Sciatic nerve (tissue), 2 donors: ENCODE data around the gene ARHGEF33. TPM values are rescaled to one million over a fixed set of nuclear protein-coding genes. Genes with fewer than 3 reads are reported as not detected.
"Not testable (repeated sequence)": the region's sequence is repeated elsewhere in the genome, so short reads cannot be mapped to it uniquely, and the experiment has no call there.

Experiments
- ATAC-seq: fragments of 200-7000 bp; cut with Tn5 transposase; one replicate; pipeline ENCODE4 v1.9.1; 2020; ENCODE audit warnings: mild to moderate bottlenecking, moderate library complexity
- DNase-seq: peaks from one replicate; pipeline ENCODE4 v3.0.0-alpha.2; 2020; ENCODE audit warnings: low spot score
- intact Hi-C: fragments of 100-400 bp; cut with DNase I; formaldehyde crosslinking; loops from one replicate; pipeline ENCODE4 v1.14.2; 2022
- total RNA-seq: library from RNA; stranded (reverse); fragmentation: NEBNext Ultra II Directional; extraction: Animal tissue kit (Norgen Biotek cat#: 25700); gene quantifications from one replicate; pipeline ENCODE4 v1.2.1, GENCODE V29; 2021
- donor health status: DM: no; HTN: no; CAD: no.
- donor health status: DM: no; HTN: no; CAD: no.

The ARHGEF33 gene
- total RNA-seq, 1 donor from 2014 or later = 4.0 TPM

DNA sequence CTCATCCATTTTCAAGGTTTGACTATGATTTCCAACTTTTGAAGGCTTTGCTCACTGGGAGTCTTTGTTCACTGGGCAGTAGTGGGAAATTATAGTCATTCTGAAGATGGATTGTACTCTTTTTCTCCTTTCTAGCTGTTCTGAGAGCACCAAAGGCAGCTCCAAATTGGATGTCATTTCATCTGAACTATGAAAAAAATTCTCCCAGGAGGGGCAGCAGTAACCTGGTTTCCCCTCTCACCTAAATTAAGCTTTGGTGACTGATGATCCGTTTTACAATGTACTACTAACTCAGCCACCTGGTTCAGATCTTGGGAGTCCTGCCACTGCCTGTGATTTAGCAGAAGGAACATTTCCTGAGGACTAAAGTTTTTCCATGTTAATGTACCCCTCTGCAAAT is 17.6 kb downstream of the ARHGEF33 start:
- no peak for ATAC-seq
- no peak for DNase-seq
- intact Hi-C loops = no loop called here

DNA sequence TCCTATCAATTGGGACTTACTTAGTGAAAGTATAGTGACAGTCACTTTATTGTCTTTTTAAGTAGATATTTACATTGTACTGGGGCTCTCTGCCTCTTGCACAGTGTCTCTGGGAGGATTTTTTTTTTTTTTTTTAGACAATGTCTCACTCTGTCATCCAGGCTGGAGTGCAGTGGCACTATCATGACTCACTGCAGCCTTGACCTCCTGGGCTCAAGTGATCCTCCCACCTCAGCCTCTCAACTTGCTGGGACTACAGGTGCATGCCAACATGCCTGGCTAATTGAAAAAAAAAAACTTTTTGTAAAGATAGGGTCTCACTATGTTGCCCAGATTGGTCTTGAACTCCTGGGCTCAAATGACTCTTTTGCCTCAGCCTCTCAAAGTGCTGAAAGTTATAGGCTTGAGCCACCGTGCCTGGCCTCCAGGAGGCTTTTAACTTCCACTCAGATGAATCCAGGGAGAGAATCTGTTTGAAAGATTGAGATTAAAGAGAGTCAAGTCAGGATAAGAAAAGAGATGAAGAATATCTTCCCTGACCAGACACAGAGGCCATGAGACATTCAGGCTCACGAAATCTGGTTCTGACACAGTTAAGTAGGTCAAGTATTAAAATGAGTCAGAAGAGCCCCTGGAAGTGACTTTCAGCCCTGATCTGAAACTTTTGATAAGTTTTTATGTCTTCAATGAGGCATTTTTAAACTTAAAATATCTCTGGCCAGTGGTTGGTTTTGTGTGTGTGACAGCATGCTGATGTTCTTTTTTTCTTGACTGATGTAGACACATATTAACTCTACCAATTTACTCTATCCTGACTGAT is 18.3 kb downstream of the ARHGEF33 start:
- DNase-seq (no peak), ATAC-seq (no peak)
- intact Hi-C loops = no loop called here

DNA sequence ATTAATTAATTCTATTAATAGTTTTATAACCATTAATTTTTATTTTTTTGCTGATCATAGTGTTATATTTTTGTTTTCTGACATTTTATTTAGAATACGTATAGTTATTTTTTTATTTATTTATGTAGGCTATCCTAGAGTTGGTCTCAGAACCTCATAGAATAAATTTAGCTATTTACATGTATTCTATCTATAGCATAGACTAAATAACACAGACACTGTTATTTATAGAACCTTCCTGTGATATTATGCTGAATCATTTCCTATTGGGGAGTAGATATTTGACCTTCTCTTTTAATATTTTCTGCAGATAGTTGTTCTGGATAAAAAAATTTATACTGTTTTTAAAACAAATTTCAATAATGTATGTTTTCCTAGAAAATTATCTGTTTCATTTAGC is 20.2 kb downstream of the ARHGEF33 start:
- no peak for DNase-seq
- no peak for ATAC-seq
- intact Hi-C loops = no loop called here

DNA sequence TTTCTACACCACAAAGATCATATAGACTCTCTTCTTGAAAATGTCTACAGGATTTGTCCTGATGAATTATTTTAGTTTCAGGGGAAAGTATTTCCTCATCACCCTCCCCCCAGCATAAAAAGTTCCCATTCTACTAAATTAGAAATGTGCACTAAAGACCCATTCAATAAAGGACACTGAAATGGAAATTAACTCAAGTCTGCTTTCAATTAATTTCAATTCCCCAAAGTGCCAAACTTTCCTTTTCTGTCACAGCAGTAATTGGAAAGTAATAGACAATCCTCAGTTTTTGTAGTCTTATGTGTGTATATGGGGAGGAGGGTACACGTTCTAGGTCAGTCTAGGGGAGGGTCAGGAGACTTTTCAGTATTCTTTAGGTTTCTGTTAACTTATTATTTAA is 21.5 kb downstream of the ARHGEF33 start:
- intact Hi-C loops = no loop called here
- ATAC-seq (no peak), DNase-seq (no peak)

DNA sequence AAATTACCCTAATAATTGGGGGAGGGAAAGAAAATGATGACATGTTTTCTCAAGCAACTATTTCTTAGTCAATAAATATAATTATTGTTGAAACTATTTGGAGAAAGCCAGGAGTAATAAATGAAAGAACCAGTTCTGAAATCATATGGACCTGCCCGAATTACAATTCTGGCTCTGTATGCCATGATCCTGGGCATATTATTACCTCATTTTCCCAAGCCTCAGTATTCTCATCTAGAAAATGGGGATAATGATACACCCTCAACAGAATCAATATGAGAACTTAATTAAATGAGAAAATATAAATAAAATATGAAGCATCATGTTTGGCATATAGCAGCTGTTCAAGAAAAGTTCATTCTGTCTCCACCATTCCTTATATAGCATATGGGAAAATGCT is 22.9 kb downstream of the ARHGEF33 start:
- no peak for ATAC-seq

DNA sequence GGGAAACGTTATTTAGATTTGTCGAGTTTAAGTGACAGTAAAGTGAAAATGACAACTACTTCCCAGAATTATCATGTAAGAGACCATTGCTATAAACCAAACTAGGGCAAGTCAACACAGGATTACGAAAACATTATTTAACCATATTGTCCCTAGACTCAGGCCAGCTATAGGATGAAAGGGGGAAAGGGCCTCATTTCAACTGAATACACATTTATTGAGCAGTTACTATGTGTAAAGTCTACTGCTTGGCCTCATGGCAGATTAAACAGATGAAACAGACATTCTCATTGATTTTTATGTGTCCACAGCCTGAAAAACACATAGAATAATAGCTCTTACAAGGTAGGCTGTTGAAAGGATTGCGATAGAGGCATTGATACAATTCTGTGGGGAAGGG is 32.7 kb downstream of the ARHGEF33 start:
- no peak for ATAC-seq
- intact Hi-C loops = no loop called here
- no peak for DNase-seq

More for the DNA sequence above, 22.9 kb downstream of the ARHGEF33 start:
- intact Hi-C loops = no loop called here
- no peak for DNase-seq

DNA sequence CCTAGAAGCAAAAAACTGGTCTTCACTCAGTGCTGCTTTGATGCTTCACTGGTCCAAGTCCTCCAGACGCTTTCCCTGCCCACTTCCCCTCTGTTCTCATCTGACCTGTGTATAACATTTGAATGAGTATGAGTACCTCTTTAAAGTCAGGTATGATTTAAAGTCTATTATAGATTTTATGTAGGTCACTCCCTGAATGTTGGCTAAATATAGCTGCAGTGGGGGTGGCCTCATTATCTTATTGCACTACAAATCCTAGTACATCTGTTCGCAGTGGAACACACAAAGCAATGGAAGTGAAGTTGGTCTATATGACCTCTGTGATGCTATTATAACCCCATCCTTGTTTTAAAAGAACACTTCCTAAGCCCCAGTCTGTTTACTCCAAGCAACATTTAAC is 33.2 kb downstream of the ARHGEF33 start:
- DNase-seq = no peak
- no peak for ATAC-seq
- intact Hi-C loops = no loop called here

DNA sequence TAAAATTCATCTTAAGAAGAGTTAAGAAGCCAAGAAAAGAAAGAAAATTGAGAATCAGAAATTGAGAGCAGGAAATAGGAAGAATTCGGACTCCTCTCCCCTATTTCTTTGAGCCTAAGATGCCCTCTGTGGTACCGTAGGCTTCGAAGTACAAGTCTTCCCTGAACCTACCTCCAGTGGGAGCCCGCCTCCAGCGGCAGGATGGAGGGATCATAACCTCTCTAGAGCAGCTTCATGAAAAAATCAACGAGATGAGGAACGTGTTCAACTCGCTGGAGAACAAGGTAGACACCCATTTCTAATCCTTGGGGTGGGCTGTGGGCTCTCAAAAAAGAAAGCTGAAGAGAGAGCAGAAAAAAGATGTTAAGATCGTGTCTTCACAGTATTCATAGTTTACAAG is 36.3 kb downstream of the ARHGEF33 start:
- intact Hi-C loops = no loop called here
- DNase-seq (no peak), ATAC-seq (no peak)

DNA sequence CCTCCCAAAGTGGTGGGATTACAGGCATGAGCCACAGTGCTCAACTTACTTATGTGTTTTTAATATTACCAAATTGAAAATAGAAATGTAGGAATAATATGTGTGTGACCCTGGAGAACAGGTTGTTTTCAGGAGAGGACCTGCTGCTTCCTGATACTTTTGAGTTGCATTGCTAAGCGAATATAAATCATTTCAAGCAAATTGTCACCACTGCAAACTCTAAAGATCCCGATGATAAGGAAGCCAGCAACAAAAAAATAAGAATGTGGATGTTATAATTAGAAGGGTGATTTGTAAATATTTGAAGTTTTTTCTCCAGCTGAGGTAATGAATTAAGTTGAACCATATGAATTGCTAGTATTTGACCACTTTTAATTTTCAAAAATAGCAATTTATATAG is 40.9 kb downstream of the ARHGEF33 start:
- DNase-seq (no peak), ATAC-seq (no peak)
- intact Hi-C loops = no loop called here

DNA sequence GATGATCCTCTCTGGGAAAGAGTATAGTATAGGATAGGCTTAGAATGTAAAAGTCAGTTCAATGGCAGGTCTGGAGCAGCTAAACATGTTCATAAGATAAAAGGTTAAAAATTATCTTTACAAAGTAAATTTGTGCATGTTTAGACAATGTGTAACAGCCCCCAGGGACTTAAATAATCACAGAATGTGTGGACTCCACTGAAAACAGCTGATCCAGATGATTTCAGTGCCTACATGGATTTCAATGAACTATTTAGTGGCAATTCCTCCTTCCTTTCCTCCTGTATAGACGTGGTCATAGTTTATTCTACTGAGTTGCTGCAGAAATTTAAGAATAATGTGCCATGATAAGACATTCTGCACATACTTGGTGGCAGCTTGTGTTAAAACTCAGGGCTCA is 42.9 kb downstream of the ARHGEF33 start:
- ATAC-seq (no peak), DNase-seq (no peak)
- intact Hi-C loops = no loop called here

DNA sequence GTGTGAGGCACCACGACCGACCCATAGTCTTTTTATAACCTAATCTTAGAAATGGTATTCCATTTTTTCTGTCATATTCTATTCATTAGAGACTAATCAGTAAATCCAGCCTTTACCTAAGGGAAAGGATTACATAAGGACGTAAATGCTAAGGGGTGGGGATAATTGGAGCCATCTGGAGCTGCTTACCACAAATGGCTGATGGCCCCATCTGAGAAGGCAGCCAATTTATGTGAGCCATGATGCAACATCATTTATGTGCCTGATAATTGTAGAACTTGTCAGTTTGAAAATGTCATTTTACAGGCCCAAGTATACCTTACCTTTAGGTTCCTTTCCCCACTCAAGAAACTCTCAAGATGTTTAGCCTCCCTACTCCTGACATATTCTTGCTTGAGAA is 44.0 kb downstream of the ARHGEF33 start:
- intact Hi-C loops = no loop called here
- no peak for DNase-seq
- peak; percentile 67 for ATAC-seq

DNA sequence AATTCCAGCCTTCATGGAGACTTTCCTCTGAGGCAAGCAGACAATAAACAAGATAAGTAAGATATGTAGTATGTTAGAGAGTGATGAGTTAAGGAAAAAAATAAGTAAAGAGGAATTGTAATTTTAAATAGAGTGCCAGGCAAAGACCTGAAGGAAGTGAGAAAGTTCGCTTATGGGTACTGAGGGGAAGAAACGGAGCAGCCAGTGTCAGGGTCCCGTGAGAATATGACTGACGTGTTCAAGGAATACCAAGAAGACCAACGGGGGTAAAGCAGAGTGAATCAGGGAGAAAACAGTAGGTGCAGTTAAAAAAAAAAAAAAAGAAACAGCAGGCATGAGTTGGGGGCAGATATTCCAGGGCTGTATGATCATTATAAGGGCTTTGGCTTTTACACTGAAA is 45.1 kb downstream of the ARHGEF33 start:
- ATAC-seq (no peak), DNase-seq (no peak)
- intact Hi-C loops = no loop called here

DNA sequence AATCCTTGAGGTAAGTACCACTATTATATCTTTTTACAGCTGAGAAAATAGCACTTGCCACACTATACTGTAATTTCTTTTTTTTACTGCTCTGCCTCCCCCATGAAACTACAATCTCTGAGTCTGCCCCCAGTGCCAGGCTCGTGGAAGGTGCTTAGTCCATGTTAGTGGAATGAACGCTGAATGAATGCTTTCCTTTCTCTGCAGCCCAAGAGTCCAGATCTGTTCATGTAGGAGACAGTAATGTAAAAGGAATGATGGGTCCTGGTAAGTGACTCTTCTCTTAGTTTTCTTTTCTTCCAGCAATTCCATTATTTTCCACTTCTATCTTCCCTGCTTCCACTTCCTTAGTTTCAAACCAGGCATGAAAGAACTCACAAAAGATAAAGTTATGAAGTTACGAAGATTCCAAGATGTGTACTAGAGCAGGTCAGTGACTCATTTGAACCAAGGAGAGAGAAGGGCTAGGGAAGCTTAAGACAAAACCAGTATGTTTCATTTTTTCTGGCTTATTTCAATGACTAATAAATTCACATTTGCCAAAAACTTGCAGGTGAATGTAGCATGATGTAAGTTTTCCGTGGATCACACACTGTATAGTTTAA is 46.0 kb downstream of the ARHGEF33 start:
- ATAC-seq (no peak), DNase-seq (no peak)
- intact Hi-C loops = no loop called here

DNA sequence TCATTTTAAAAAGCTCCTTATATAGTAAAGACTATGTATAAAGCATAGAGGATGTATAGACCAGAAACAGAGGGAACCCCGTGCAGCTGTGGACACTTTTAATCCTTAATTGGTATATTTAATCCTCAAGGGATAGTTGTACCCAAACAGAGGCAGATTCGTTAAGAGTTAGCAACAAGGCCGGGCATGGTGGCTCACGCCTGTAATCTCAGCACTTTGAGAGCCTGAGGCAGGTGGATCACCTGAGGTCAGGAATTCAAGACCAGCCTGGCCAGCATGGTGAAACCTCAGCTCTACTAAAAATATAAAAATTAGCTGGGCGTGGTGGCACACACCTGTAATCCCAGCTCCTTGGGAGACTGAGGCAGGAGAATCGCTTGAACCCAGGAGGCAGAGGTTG is 46.8 kb downstream of the ARHGEF33 start:
- DNase-seq, ATAC-seq, intact Hi-C loops: not testable (repeated sequence)

DNA sequence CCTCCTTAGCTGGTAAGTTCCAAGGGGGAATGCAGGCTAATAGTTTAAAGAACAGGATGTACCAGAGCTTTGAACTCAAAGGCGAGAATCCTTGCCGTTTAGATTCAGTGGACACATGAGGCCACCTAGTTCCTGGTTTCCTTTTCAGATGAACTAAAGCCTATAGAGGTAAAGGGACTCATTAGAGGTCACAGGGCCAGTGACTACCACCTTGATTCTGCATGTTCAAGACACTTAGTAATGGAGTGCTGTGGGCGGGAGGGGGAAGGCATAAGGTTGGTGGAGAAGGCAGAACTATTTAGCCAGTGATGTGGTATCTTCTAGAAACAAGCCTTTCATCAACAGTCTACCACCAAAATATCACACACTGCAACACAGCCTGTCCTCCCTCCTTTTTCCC is 47.9 kb downstream of the ARHGEF33 start:
- DNase-seq (no peak), ATAC-seq (no peak)
- intact Hi-C loops = no loop called here

DNA sequence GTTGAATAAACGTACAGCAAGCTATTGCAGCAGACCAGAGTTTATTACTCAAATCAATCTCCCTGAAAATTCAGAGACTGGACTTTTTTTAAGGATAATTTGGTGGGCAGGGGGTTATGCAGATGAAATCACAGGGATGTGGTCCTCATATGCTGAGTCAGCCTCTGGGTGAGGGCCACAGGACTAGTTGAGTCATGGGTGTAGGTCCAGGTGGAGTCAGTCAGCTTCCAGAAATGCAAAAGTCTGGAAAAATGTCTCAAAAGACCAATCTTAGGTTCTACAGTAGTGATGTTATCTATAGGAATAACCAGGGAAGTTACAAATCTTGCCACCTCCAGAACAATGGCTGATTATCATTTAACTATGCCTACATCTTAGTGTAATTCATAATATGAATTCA is 51.1 kb downstream of the ARHGEF33 start:
- ATAC-seq (no peak), DNase-seq (no peak)
- intact Hi-C loops = no loop called here

DNA sequence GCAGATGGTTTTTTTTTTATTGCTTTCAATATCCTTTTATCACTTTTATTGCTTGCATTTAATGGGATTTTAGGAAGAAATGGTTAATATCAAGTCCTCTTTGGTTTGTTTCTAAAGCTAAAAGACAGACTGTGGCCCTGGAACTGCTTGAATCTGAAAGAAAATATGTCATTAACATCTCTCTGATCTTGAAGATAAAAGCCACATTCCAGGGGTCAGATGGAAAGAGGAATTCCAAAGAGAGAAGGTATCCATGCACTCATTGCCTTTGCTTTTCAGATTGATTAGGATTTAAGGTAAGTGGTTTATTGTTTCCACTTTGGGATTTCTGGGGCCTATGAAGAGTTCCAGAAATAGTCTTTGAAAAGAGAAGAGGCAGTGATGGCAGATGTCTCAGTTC is 54.1 kb downstream of the ARHGEF33 start:
- no peak for DNase-seq
- no peak for ATAC-seq
- intact Hi-C loops = no loop called here

DNA sequence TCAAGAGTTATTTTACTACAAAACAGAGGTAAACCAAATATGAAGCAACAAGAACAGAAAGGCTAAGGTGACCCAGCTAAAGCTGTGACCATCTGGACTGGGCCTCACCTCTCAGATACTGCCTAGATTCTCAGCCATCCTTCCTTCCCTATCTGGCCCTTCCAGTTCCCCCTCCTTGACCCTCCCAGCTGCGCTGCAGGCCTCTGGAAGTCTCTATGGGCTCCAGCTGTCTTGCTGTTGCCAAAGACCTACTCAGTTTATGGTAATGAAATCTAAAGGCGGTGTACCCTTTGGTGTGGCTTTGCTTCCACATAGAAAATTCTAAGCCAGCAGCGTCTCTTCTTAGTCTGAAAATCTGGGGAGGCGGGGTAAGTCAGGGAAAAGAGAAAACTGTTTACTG is 55.7 kb downstream of the ARHGEF33 start:
- DNase-seq (no peak), ATAC-seq (peak; percentile 27)
- intact Hi-C loops = no loop called here

DNA sequence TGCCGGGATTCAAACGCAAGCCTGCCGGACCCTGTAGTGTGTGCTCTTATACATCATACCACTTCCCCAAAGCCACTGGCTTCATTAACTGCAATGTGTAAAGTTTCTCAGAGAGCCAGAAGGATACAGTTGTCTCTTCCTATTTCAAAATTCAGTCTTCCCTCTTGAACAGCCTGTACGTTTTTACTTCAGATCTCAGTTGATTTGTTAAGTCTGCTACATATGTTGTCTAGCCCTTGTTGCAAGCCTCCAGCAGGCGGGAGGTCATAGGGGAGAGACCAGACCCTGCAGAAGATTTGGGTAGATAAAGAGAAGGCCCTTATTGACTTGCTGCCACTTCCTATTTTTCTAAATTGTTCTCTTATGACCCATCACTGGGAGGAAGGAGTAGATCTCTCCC is 56.2 kb downstream of the ARHGEF33 start:
- intact Hi-C loops = no loop called here
- ATAC-seq (no peak), DNase-seq (no peak)

DNA sequence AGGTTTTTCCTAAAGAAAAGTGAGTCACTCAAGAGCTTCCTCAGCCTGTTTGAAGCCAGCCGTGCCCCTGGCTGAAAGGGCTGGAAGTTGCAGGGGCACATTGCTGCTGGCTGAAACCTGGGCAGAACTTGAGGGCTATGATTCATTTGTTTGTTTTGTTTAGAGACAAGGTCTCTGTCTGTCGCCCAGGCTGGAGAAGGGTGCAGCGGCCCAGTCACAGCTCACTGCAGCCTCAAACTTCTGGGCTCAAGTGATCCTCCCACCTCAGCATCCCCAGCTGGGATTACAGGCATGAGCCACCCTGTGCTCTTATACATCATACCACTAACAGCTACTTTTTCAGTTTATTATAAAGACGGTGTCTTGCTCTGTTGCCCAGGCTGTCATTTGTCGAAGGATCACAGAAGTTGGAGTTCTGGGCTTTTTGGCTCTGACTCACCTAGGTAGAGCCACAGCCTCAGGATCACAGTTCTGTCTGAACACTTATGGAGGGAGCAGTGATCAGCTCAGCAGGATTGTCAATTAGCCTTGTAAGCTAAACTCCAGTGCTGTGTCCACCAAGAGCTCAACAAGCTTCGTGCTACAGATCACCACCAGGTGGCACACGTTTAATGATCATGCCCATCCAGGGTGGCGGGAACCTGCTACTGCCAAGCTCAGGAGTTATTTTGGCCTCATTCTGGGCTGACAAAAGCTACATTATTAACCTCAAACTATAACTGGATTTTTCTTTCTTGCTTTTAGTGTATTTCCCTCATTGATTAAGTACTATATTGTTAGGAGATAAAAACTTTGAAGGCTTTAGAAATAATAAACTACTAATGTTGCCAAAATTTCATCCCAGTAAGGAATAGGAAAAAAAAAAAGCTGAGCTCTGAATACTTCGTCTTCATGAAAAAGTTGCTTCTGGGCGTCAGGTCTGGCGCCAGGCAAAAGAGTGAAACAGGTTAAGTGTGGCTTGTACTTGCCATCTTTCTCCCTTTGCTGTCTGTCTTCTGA is 57.9 kb downstream of the ARHGEF33 start:
- peak; percentile 83 for DNase-seq
- intact Hi-C loops = no loop called here
- ATAC-seq = peak; percentile 73
